HCT116 (cell line): ENCODE results near the gene SMARCD1. TPM values are rescaled to one million over a fixed set of nuclear protein-coding genes. Genes with fewer than 3 reads are reported as not detected.

Experiments used
- ATAC-seq: fragments of 200-7000 bp; cut with Tn5 transposase; 2 replicates; pipeline ENCODE4 v1.9.1; 2020; ENCODE audit warnings: mild to moderate bottlenecking, moderate library complexity
- BruUV-seq: library from RNA; stranded (reverse); fragments of 400-500 nt; replicated peaks from 2 replicates; lab custom pipeline; 2021; lab: Mats Ljungman, UMichigan
- CTCF ChIA-PET: fragments of 300-600 bp; sonication (Branson Sonifier 250); formaldehyde crosslinking; loops from one replicate; lab custom pipeline; 2021; ENCODE audit warnings: antibody characterized with exemption; lab: Charles Lee
- POLR2A ChIA-PET: fragments of 300-600, 350-600 bp; sonication (Branson Sonifier 250); formaldehyde crosslinking; loops from one replicate; lab custom pipeline; 2021; ENCODE audit warnings: antibody characterized with exemption; lab: Charles Lee
- RAD21 ChIA-PET, 2 experiments: fragments of 300-600 bp; sonication (Branson Sonifier 250); formaldehyde crosslinking; loops; one replicate each; lab custom pipeline; 2023; ENCODE audit warnings: low total read pairs in 2 of 2; ENCODE audit not compliant: uncharacterized antibody in 2 of 2, unreplicated experiment in 2 of 2, low non-redundant PET in 1 of 2; lab: Charles Lee
- DNase-seq: peaks from one replicate; pipeline ENCODE4 v3.0.0-alpha.2; 2010; ENCODE audit warnings: low read depth, low spot score
- H2AFZ ChIP-seq: fragments of 200-600 bp; shearing (Covaris generic), sonication (generic); 2 replicates; pipeline ENCODE4 v1.6.1; 2017; ENCODE audit warnings: low read depth, mixed run types, mixed read lengths, antibody characterized with exemption, low read length; ENCODE audit not compliant: poor library complexity, severe bottlenecking
- H3K27ac ChIP-seq: 2 replicates; pipeline ENCODE4 v1.5.1; 2012; ENCODE audit warnings: low read depth, low read length
- H3K27me3 ChIP-seq: fragments of 200-600 bp; sonication (generic); 2 replicates; pipeline ENCODE4 v1.6.1; 2016; ENCODE audit warnings: mixed run types, low read length, mixed read lengths; ENCODE audit not compliant: insufficient read depth
- H3K36me3 ChIP-seq, 2 experiments: fragments of 200-500 bp in 1 of 2; fragments of 200-600 bp in 1 of 2; sonication (Bioruptor generic) in 1 of 2; sonication (generic) in 1 of 2; 2 replicates each; pipeline versions ENCODE4 v1.5.1 to v1.6.1; 2014 to 2016; ENCODE audit warnings: low read length in 2 of 2, inconsistent platforms in 1 of 2, mixed read lengths in 1 of 2, mixed run types in 1 of 2; ENCODE audit not compliant: insufficient read depth in 2 of 2, control insufficient read depth in 1 of 2
- H3K4me1 ChIP-seq, 2 experiments: fragments of 200-600 bp in 1 of 2; sonication (generic) in 1 of 2; 2 replicates each; pipeline versions ENCODE4 v1.5.1 to v1.6.1; 2012 to 2017; ENCODE audit warnings: low read length in 2 of 2, inconsistent platforms in 1 of 2, mild to moderate bottlenecking in 1 of 2, mixed read lengths in 1 of 2, mixed run types in 1 of 2, moderate library complexity in 1 of 2; ENCODE audit not compliant: insufficient read depth in 2 of 2, control insufficient read depth in 1 of 2
- H3K4me2 ChIP-seq: fragments of 200-600 bp; sonication (generic); 2 replicates; pipeline ENCODE4 v1.6.1; 2017; ENCODE audit warnings: mixed run types, low read length, mixed read lengths
- H3K4me3 ChIP-seq, 2 experiments: fragments of 200-600 bp in 1 of 2; sonication (generic) in 1 of 2; replicated peaks in 1 of 2; 2 replicates each; pipeline ENCODE4 v1.5.1; 2011 to 2016; ENCODE audit warnings: low read length in 2 of 2, control low read depth in 1 of 2, low read depth in 1 of 2, mild to moderate bottlenecking in 1 of 2, mixed read lengths in 1 of 2, mixed run types in 1 of 2
- H3K79me2 ChIP-seq: fragments of 200-600 bp; sonication (generic); 2 replicates; pipeline ENCODE4 v1.6.1; 2017; ENCODE audit warnings: mild to moderate bottlenecking, mixed run types, low read length, moderate library complexity, mixed read lengths; ENCODE audit not compliant: insufficient read depth
- H3K9ac ChIP-seq: fragments of 200-600 bp; sonication (generic); 2 replicates; pipeline ENCODE4 v1.6.1; 2016; ENCODE audit warnings: low read length, mixed read lengths
- H3K9me2 ChIP-seq: fragments of 200-600 bp; sonication (generic), shearing (Covaris generic); 2 replicates; pipeline ENCODE4 v1.6.1; 2017; ENCODE audit warnings: mixed run types, mild to moderate bottlenecking, moderate library complexity; ENCODE audit not compliant: insufficient read depth
- H3K9me3 ChIP-seq, 2 experiments: fragments of 200-500 bp in 1 of 2; fragments of 200-600 bp in 1 of 2; sonication (Bioruptor generic) in 1 of 2; sonication (generic) in 1 of 2; 2 replicates each; pipeline ENCODE4 v1.6.1; 2014 to 2017; ENCODE audit warnings: low read length in 2 of 2, mixed read lengths in 2 of 2, inconsistent platforms in 1 of 2, low read depth in 1 of 2, mild to moderate bottlenecking in 1 of 2, mixed run types in 1 of 2, moderate library complexity in 1 of 2; ENCODE audit not compliant: control insufficient read depth in 1 of 2, insufficient read depth in 1 of 2
- H4K20me1 ChIP-seq: fragments of 200-600 bp; sonication (generic), shearing (Covaris generic); 2 replicates; pipeline ENCODE4 v1.6.1; 2017; ENCODE audit warnings: mixed run types, mild to moderate bottlenecking, moderate library complexity; ENCODE audit not compliant: insufficient read depth
- CBX3 ChIP-seq: IDR thresholded peaks from 2 replicates; pipeline ENCODE4 v1.6.1; 2012; ENCODE audit warnings: low read depth
- EGR1 ChIP-seq: IDR thresholded peaks from 2 replicates; pipeline ENCODE4 v1.6.1; 2012; ENCODE audit warnings: low read depth
- ELF1 ChIP-seq: IDR thresholded peaks from 2 replicates; pipeline ENCODE4 v1.6.1; 2012; ENCODE audit warnings: low read depth, borderline replicate concordance
- FOSL1 ChIP-seq: IDR thresholded peaks from 2 replicates; pipeline ENCODE4 v1.6.1; 2012; ENCODE audit warnings: low read depth
- JUND ChIP-seq: IDR thresholded peaks from 2 replicates; pipeline ENCODE4 v1.6.1; 2012
- MAX ChIP-seq: IDR thresholded peaks from 2 replicates; pipeline ENCODE4 v1.6.1; 2012
- POLR2A ChIP-seq: IDR thresholded peaks from 2 replicates; pipeline ENCODE4 v1.7.0; 2011; ENCODE audit warnings: borderline replicate concordance; ENCODE audit not compliant: insufficient read depth, insufficient read length; ENCODE audit errors: extremely low read depth
- POLR2AphosphoS5 ChIP-seq: IDR thresholded peaks from 2 replicates; pipeline ENCODE4 v1.6.1; 2011; ENCODE audit warnings: mild to moderate bottlenecking, low read depth, low read length, moderate library complexity
- SIN3A ChIP-seq: IDR thresholded peaks from 2 replicates; pipeline ENCODE4 v1.6.1; 2012; ENCODE audit warnings: low read depth
- SP1 ChIP-seq: IDR thresholded peaks from 2 replicates; pipeline ENCODE4 v1.6.1; 2012; ENCODE audit warnings: low read depth
- SRF ChIP-seq: IDR thresholded peaks from 2 replicates; pipeline ENCODE4 v1.6.1; 2012; ENCODE audit warnings: low read depth
- TCF7L2 ChIP-seq: IDR thresholded peaks from 2 replicates; pipeline ENCODE4 v1.7.0; 2011; ENCODE audit warnings: borderline replicate concordance, inconsistent platforms; ENCODE audit not compliant: insufficient read depth, insufficient read length; ENCODE audit errors: extremely low read depth
- YY1 ChIP-seq: IDR thresholded peaks from 2 replicates; pipeline ENCODE4 v1.6.1; 2011; ENCODE audit warnings: low read length, low read depth, moderate library complexity, mild to moderate bottlenecking; ENCODE audit not compliant: insufficient replicate concordance; ENCODE audit errors: extremely low read depth
- ZFX ChIP-seq: fragments of 450-650 bp; IDR thresholded peaks from 2 replicates; pipeline ENCODE4 v1.6.1; 2017
- intact Hi-C: fragments of 100-400 bp; cut with micrococcal nuclease; formaldehyde crosslinking; loops from 2 replicates; pipeline ENCODE4 v1.10.0; 2022
- total RNA-seq: library from RNA; stranded (reverse); gene quantifications from one replicate; pipeline ENCODE4 v1.2.1, GENCODE V29; 2021; ENCODE audit not compliant: unreplicated experiment
- TF ChIP-seq, protein P1 (sequence below), 3 experiments: fragments of 200-600 bp in 1 of 3; sonication (generic) in 1 of 3; IDR thresholded peaks in 2 of 3; conservative IDR thresholded peaks in 1 of 3; 2 replicates each; pipeline ENCODE4 v1.5.1; 2012 to 2017; ENCODE audit warnings: low read depth in 2 of 3, low read length in 2 of 3, antibody characterized with exemption in 1 of 3, borderline replicate concordance in 1 of 3, control low read depth in 1 of 3, mild to moderate bottlenecking in 1 of 3, mixed read lengths in 1 of 3, mixed run types in 1 of 3, moderate library complexity in 1 of 3; ENCODE audit not compliant: insufficient read depth in 1 of 3
- TF ChIP-seq, protein P2 (sequence below): IDR thresholded peaks from 2 replicates; pipeline ENCODE4 v1.6.1; 2012

The SMARCD1 gene
- total RNA-seq, 1 experiment from 2014 or later, result 64.8 TPM

- no TSS peak for BruUV-seq
- no peak for ATAC-seq
- TF ChIP-seq FOSL1 (no peak), SIN3A (no peak), TCF7L2 (no peak), CBX3 (no peak), JUND (no peak), YY1 (no peak), ELF1 (no peak), MAX (no peak), ZFX (no peak), EGR1 (no peak), SRF (no peak), SP1 (no peak), POLR2A (no peak), POLR2AphosphoS5 (no peak)
- TF ChIP-seq, protein P1, sequence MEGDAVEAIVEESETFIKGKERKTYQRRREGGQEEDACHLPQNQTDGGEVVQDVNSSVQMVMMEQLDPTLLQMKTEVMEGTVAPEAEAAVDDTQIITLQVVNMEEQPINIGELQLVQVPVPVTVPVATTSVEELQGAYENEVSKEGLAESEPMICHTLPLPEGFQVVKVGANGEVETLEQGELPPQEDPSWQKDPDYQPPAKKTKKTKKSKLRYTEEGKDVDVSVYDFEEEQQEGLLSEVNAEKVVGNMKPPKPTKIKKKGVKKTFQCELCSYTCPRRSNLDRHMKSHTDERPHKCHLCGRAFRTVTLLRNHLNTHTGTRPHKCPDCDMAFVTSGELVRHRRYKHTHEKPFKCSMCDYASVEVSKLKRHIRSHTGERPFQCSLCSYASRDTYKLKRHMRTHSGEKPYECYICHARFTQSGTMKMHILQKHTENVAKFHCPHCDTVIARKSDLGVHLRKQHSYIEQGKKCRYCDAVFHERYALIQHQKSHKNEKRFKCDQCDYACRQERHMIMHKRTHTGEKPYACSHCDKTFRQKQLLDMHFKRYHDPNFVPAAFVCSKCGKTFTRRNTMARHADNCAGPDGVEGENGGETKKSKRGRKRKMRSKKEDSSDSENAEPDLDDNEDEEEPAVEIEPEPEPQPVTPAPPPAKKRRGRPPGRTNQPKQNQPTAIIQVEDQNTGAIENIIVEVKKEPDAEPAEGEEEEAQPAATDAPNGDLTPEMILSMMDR (IDR thresholded peaks at IDR 0.05 in 2 of 3, conservative IDR thresholded peaks at IDR 0.05 in 1 of 3; ENCODE audit: borderline replicate concordance in 1 of 3, insufficient read depth in 1 of 3, low read depth in 2 of 3, low read length in 2 of 3), result no peak
- TF ChIP-seq, protein P2, sequence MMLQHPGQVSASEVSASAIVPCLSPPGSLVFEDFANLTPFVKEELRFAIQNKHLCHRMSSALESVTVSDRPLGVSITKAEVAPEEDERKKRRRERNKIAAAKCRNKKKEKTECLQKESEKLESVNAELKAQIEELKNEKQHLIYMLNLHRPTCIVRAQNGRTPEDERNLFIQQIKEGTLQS, result no peak
- H3K9ac ChIP-seq, result no peak overlapping the region
- intact Hi-C loops, result no loop called here
- H3K9me2 ChIP-seq, result no peaks in the 10 kb centered on the region
- CTCF ChIA-PET, result interaction anchor here (0.7 to 3.6 kb wide), 3 partner anchors 14 to 153 kb away, joined by 3 to 32 read pairs (median 3); no protein-coding TSS in a partner anchor
- H3K9me3 ChIP-seq, result no peaks in the 10 kb centered on the region
- H2AFZ ChIP-seq, result no peak overlapping the region
- H3K27me3 ChIP-seq, result no peaks in the 10 kb centered on the region; the same call in 1 of the 2 replicates
- no peaks in the 10 kb centered on the region for H3K79me2 ChIP-seq
- no peak overlapping the region for H3K27ac ChIP-seq
- RAD21 ChIA-PET, result no interaction called here
- no peak overlapping the region for H3K4me3 ChIP-seq
- H3K4me2 ChIP-seq, result no peak overlapping the region
- DNase-seq, result no peak
- no peaks in the 10 kb centered on the region for H4K20me1 ChIP-seq
- POLR2A ChIA-PET, result no interaction called here
- peaks cover 15 to 25% of the 10 kb centered on the region in 2 experiments; a peak in 3 of 4 replicates for H3K4me1 ChIP-seq
- no peaks in the 10 kb centered on the region for H3K36me3 ChIP-seq
These were observed 31.6 kb upstream of the SMARCD1 start for GRCh38 chr12:50053583-50053982.
